Erythroblast (primary cell): ENCODE measurements around the gene LNX2.

Experiments
- DNase-seq, 2 experiments: peaks; one replicate each; lab custom pipeline; 2025; lab: John Stamatoyannopoulos, UW
- GATA1 ChIP-seq: IDR thresholded peaks from 2 replicates; pipeline ENCODE4 v1.6.1; 2011; ENCODE audit warnings: low read depth, mild to moderate bottlenecking, control low read depth, low read length, moderate library complexity
- POLR2A ChIP-seq: IDR thresholded peaks from 2 replicates; pipeline ENCODE4 v1.6.1; 2011; ENCODE audit warnings: mild to moderate bottlenecking, low read length

Gene LNX2

GRCh38 chr13:27650312-27650711 is 30.0 kb upstream of the LNX2 start:
- TF ChIP-seq GATA1 (no peak), POLR2A (no peak)
- DNase-seq = peak in 1 of 2 experiments; percentile 15

DNA sequence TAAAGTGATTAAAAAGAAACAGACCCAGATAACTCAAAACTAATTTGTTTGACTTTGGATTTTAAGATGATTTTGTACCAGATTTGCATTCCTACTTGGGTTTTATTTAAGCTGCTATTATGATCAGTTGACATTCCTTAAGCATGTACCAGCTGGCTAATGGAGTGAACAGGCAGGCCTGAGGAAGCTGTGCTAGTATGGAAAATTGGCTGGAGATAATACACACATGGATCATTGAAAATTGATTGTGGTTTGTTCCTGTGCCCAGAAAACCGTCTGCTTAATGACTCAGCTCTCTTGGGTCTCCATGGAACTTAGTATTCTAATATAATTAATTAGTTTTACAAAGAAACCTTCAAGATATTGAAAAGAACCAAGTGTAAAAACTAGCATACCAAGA is 24.0 kb upstream of the LNX2 start:
- DNase-seq = peak; percentile 31 to 32
- TF ChIP-seq GATA1 = no peak
- no peak for TF ChIP-seq POLR2A

- peak; percentile 63 to 66 for DNase-seq
- TF ChIP-seq GATA1 = no peak
- peak; percentile 25 for TF ChIP-seq POLR2A
These were observed 23.2 kb upstream of the LNX2 start for GRCh38 chr13:27643334-27644132.

DNA sequence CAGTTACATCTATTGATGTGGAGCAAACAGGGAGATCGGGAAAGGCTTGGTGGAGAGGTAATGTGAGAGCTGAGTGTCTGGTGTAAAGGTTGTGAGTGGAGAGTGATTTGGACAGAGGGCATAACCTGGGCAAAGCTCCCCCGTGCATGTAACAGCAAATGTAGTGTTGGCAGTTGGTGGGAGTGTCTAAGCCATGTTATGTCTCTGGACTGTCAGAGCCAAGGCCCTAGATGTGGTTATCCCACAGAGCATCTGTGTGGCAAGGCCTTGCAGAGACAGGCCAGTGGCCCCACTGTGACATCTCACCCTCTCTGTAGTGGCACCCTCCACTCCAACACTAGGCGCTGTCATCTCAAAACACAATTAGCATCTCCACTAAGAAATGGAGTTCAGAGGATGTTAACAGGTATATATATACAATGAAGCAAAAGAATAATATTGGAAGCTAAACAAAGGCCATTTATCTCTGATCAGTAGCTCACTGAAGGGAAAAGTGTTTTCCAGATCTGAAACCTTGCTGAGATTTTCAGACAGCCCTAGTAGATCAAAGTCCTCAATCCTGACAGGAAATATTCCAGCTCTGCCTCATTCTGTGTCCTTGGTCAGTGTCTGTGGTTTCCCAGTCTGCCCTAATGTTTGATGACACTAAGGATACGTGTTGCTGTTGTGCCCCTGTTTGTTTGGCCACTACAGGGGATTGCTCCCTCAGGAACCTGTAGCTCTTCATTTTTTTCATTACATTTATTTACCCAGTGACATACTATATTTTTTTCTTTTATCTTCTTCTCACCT is 21.6 kb upstream of the LNX2 start:
- TF ChIP-seq POLR2A (no peak), GATA1 (no peak)

GRCh38 chr13:27639186-27639585 is 18.9 kb upstream of the LNX2 start:
- TF ChIP-seq POLR2A = no peak
- TF ChIP-seq GATA1 = no peak
- DNase-seq = no peak

More for the DNA sequence above, 21.6 kb upstream of the LNX2 start:
- peak; percentile 42 to 61 for DNase-seq

DNA sequence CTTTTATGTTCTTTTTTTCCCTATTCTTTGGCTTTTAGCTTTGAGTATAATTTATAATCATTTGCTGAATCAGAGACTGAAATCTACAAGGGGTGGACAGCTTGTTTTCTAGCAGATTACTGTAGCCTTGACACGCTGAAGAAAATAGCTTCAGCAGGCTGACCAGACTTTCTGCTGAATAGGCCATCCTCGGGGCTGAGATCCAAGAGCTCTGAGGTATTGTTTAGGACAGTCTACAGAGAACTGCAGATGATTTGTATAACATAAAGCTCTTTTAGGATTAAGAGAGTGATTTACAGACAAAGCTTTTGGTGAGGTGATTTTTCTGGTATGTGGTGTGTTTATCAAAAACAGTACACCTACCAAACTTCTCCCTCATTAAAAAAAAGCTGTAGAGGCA is 18.2 kb upstream of the LNX2 start:
- DNase-seq = no peak
- TF ChIP-seq GATA1 = no peak
- TF ChIP-seq POLR2A = no peak

DNA sequence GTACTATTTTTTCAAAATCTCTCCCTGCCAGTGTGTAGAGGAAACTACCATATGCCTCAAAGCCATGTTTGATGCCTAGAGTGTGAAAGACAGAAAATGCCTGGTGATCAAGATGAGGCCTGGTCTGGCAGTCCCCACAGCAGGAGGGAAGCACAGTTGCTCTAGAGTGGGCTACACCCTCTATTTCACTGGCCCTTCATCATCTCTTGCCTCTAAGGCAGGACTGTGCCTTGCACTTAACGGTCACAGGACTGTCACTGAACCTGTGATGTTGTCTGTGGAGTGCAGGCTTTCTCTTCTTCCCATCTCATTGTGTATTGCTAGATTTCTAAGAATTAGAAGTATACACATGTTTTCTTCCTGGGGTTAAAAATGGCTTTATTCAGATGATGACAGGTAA is 17.7 kb upstream of the LNX2 start:
- TF ChIP-seq POLR2A (no peak), GATA1 (no peak)
- peak; percentile 40 to 76 for DNase-seq

DNA sequence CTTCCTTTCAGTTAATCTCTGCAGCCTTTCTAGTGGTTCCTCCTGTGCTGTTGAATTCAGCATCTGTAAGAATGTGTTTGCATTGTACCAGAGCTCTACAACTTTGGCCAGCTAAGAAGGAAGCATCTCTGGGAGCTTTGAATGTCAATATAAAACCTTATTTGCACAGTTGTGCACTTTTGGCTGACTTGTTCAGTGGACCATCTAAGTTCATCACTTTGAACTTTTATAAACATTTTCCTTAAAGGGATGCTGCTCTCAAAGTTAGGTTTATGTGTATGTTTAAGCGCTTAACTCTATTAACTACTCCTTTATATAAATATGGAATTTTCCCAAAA is 16.9 kb upstream of the LNX2 start:
- no peak for DNase-seq
- no peak for TF ChIP-seq GATA1

- no peak for TF ChIP-seq GATA1
- no peak for TF ChIP-seq POLR2A
- peak; percentile 24 to 40 for DNase-seq
These were observed 16.4 kb upstream of the LNX2 start for GRCh38 chr13:27636589-27637288.

GRCh38 chr13:27635266-27635665 is 14.9 kb upstream of the LNX2 start:
- DNase-seq = no peak
- no peak for TF ChIP-seq POLR2A
- no peak for TF ChIP-seq GATA1

DNA sequence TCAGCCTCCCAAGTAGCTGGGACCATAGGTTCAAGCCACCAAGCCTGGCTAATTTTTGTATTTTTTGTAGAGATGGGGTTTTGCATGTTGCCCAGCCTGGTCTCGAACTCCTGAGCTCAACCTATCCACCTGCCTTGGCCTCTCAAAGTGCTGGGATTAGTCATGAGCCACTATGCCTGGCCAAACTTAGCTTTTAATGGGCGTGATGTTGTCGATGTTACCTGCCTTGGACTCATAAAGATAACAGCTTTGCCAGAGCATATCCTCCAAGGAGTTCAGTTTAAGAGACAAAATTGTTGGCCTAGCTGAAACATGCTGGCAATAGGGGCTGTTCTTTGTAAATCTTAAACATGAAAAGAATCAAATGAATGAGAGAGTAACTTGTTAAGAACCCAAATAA is 14.5 kb upstream of the LNX2 start:
- DNase-seq = no peak
- TF ChIP-seq POLR2A (no peak), GATA1 (no peak)

GRCh38 chr13:27634231-27634630 is 13.9 kb upstream of the LNX2 start:
- no peak for DNase-seq
- TF ChIP-seq GATA1 = no peak
- no peak for TF ChIP-seq POLR2A

GRCh38 chr13:27632648-27633047 is 12.3 kb upstream of the LNX2 start:
- TF ChIP-seq POLR2A (no peak), GATA1 (no peak)
- no peak for DNase-seq

DNA sequence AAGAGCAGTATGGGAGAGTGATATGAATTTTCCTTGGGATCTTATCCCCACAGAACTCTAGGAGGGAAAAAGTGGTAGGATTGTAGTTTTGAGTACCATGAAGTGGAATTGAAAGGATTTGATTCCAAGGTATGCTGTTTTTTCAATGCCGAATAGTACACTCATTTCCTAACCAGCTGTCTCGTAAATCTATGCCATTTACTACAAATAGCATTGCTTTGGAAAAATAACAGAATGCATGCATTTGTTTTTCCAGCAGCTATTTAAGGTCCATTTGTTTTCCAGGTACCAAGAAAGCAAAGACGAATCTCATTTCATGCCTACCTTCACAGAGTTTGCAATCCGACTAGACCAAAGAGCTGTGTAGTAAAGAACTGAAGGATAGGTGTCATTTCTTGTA is 11.9 kb upstream of the LNX2 start:
- TF ChIP-seq POLR2A = no peak
- DNase-seq = no peak

- no peak for DNase-seq
- TF ChIP-seq POLR2A = no peak
- no peak for TF ChIP-seq GATA1
These were observed 11.3 kb upstream of the LNX2 start for GRCh38 chr13:27631665-27632064.
